VCaP (cell line): ENCODE data around the gene ABTB2.

Experiments
- H3K27ac ChIP-seq: fragments of 450-650 bp; 2 replicates; pipeline ENCODE4 v1.5.1; 2017
- TF ChIP-seq, protein P1 (sequence below): fragments of 450-650 bp; conservative IDR thresholded peaks from 2 replicates; pipeline ENCODE4 v1.5.1; 2017; ENCODE audit warnings: mild to moderate bottlenecking, moderate library complexity

ABTB2 gene

DNA sequence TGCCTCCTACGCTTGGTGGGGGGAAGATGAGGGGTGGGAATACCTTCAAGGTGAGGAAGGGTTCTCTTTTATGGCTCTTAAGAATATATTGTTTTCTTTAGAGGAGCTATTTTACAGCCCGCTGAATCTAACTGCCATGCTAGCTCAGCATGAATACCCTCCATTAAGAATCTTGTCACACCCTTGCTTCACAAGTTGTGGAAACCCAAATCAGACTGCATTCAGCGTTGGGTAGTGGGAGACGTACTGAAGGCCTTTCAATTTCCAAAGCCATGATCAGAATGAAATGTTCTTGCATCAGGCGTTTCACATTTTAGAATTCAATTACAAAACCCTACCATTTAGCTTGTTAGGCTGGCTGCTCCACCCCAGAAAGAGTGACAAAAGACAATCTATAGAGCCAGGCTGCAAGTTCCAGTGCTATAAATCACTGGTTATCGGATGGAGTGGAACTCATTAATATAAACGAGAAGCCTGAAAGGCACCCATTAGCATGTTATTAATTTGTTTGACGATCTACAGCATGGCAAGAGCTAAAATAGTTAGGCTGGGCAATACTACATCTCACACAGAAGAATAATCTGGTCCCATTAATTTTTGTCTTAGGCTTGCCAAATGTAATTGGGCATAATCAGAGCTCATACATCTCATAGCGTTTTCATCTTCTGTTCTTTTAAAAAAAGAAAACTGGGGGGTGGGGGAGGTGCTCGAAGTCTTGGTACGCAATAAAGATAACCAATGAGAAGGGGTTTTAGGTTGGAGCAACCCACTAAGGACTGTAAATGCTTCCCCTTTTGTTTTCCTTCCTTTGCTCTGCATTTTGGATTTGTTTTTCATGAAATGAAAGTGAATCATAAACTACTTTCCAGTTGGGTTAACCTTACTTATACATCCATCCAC lies 57.5 kb downstream of the ABTB2 start:
- TF ChIP-seq, protein P1, sequence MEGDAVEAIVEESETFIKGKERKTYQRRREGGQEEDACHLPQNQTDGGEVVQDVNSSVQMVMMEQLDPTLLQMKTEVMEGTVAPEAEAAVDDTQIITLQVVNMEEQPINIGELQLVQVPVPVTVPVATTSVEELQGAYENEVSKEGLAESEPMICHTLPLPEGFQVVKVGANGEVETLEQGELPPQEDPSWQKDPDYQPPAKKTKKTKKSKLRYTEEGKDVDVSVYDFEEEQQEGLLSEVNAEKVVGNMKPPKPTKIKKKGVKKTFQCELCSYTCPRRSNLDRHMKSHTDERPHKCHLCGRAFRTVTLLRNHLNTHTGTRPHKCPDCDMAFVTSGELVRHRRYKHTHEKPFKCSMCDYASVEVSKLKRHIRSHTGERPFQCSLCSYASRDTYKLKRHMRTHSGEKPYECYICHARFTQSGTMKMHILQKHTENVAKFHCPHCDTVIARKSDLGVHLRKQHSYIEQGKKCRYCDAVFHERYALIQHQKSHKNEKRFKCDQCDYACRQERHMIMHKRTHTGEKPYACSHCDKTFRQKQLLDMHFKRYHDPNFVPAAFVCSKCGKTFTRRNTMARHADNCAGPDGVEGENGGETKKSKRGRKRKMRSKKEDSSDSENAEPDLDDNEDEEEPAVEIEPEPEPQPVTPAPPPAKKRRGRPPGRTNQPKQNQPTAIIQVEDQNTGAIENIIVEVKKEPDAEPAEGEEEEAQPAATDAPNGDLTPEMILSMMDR: no peak
- H3K27ac ChIP-seq: no peak overlapping the region

DNA sequence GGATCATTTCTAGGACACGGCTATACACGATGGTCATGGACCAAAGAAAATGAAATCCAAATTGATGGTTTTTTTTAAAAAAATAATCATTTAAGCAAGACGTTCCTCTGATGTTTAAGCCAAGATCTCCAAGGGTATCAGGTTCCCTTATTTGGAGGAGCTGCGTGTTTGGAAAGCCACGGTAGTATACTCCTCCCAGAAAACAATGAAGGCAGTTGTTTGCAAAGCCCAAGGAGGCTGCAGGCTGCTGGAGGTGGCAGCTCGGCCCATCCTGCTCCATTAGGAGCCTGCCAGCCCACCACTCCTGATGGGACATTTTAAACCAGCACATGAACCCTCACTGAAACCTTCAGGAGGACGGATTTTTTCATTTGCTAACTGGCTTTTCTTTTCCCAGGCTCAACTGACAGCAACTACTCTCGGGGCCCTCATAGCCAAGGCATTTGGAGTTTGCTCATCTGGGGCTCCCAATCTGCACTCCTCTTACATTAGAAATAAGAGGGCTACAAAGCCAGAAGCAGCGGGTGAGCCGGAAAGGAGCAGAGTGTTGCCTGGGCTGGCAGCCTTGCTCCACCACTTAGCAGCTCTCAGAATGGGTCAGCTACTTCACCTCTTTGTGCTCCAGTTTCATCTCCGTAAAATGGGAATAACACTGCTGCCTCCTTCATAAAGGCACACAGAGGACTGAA lies 58.4 kb downstream of the ABTB2 start:
- no peak overlapping the region for H3K27ac ChIP-seq
- TF ChIP-seq, protein P1: no peak

DNA sequence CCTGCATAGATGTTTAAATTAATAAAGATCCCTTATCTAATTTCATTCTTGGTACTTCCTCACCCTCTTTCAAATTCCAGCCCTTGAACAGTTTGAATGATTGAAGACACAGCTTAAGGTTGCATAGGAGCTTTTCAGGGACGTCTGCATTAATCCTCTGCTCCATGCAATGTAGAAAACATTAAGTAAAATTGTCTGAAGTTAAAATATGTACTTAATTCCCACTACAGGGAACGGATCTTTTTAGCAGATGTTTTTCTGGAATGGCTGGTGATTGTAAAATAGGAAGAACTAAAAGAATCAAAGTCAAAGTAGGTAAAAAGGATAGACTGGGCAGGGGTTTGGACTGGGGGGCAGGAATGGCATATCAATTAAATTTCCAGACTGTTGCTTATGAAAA lies 58.9 kb downstream of the ABTB2 start:
- H3K27ac ChIP-seq: no peak overlapping the region
- TF ChIP-seq, protein P1: no peak

DNA sequence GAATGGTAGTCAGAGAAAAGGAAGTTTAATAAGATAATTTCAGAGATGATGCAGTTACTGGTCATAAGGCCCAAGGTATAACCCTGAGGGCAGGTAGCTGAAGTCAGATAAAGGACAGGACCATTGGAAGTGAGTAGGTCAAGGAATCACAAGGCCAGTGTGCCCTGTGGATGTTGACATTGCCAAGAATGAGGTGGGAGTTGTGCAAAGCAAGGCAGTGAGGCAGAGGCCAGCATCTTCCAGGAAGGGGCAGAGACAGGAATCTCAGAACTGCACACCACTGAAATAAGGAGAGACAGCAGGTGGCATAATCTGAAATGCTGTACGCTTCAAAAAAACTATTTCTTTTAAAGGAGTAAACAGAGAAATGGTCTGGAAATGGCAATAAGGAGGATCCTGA lies 61.4 kb downstream of the ABTB2 start:
- H3K27ac ChIP-seq: no peak overlapping the region
- TF ChIP-seq, protein P1: no peak

DNA sequence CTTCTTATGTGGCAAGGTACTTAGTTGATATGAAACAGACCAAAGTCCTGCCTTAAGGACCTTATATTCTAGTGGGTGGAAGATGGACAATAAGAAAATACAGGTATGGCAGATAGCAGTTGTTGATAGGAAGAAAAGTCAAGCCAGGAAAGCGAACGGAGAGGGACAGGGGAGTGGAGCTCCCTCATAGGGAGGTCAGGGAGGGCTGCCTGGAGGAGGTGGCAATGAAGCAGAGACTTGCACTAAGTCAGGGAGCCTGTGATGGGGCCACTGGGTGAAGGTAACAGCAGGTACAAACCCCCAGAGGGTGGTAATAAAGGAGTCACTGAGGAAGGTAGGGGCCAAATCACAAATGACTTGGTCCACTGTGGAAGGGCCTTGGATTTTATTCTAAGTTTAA lies 65.3 kb downstream of the ABTB2 start:
- no peak overlapping the region for H3K27ac ChIP-seq
- TF ChIP-seq, protein P1: no peak

DNA sequence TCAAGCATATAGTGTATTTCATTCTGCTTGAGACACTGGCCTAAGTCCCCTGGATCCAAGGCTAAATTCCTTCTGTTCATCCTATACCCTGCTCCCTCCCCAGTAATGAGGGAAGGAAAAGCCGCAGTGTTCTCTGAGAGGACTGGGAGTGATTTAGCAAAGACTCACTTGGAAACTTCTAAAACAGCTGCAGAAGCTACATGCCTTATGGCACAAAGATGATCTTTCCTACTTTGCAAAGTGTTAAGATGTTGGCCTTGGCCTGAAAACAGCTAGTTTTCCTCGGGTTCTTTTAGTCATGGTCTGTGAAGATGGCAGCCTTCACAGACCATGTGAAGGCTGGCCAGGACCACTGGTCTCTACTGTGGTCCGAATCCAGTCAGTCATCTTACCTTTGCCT lies 65.7 kb downstream of the ABTB2 start:
- TF ChIP-seq, protein P1: no peak
- no peak overlapping the region for H3K27ac ChIP-seq

DNA sequence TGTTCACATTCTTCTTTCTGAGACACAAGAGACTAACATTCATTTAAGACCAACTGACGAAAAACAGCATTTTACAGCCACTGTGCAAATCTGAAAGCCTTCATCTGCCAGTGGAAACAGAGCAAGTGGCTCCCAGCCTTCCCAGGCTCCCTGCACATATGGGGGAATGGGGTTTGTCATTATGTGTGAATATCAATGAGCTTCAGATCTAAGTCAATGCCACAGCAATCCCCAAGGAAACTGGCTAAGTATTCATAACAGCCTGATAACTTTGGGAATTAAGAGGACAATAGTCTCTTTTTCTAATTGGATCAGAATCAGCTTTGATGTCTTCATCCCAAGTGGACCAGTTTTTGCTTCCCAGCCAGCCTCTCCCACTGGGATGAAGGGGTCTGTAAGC lies 66.9 kb downstream of the ABTB2 start:
- no peak overlapping the region for H3K27ac ChIP-seq
- TF ChIP-seq, protein P1: no peak
